HepG2 (cell line): ENCODE results near the gene SRSF2. TPM values are rescaled to one million over a fixed set of nuclear protein-coding genes. Genes with fewer than 3 reads are reported as not detected.

Experiments
- CC2D1A ChIP-seq: sonication (generic); formaldehyde crosslinking; IDR thresholded peaks from 2 replicates; pipeline ENCODE4 v1.8.1; 2023; ENCODE audit warnings: mild to moderate bottlenecking, missing genetic modification reagents
- FOSL1 ChIP-seq: sonication (generic); formaldehyde crosslinking; IDR thresholded peaks from 2 replicates; pipeline ENCODE4 v1.9.0; 2021; ENCODE audit warnings: missing genetic modification reagents, borderline replicate concordance
- HOXA7 ChIP-seq: sonication (generic); formaldehyde crosslinking; IDR thresholded peaks from 2 replicates; pipeline ENCODE4 v1.8.1; 2022; ENCODE audit warnings: mild to moderate bottlenecking, missing genetic modification reagents, moderate library complexity
- KLF13 ChIP-seq: sonication (generic); formaldehyde crosslinking; IDR thresholded peaks from 2 replicates; pipeline ENCODE4 v1.4.0; 2020; ENCODE audit warnings: mild to moderate bottlenecking, missing genetic modification reagents
- NR2F2 ChIP-seq: IDR thresholded peaks from 2 replicates; pipeline ENCODE4 v1.6.1; 2012; ENCODE audit warnings: low read depth, inconsistent platforms, borderline replicate concordance
- RFXAP ChIP-seq: sonication (generic); formaldehyde crosslinking; IDR thresholded peaks from 2 replicates; pipeline ENCODE4 v1.4.0; 2020; ENCODE audit warnings: missing genetic modification reagents, borderline replicate concordance
- SMAD1 ChIP-seq: sonication (generic); formaldehyde crosslinking; IDR thresholded peaks from 2 replicates; pipeline ENCODE4 v1.4.0; 2020; ENCODE audit warnings: missing genetic modification reagents, low read depth, mild to moderate bottlenecking, borderline replicate concordance
- STAT5B ChIP-seq: sonication (generic); formaldehyde crosslinking; IDR thresholded peaks from 2 replicates; pipeline ENCODE4 v1.4.0; 2020; ENCODE audit warnings: missing genetic modification reagents
- ZMYM4 ChIP-seq: sonication (generic); formaldehyde crosslinking; IDR thresholded peaks from 2 replicates; pipeline ENCODE4 v1.8.1; 2023; ENCODE audit warnings: mild to moderate bottlenecking, missing genetic modification reagents
- polyA plus RNA-seq, 8 experiments: library from polyadenylated mRNA; depleted of rRNA in 3 of 8; stranded (reverse) in 7 of 8; unstranded in 1 of 8; fragments of >200 nt; fragmentation: Illumina TruSeq in 4 of 8; extraction: Trizol in 4 of 8; gene quantifications; 2 replicates each; pipeline versions ENCODE4 v1.2.1 to v1.2.3, GENCODE V29; 2011 to 2016; ENCODE audit warnings: low read depth in 4 of 8, missing spikeins in 1 of 8, mixed read lengths in 1 of 8; ENCODE audit not compliant: insufficient read depth in 1 of 8
- total RNA-seq, 5 experiments: library from RNA; depleted of rRNA; stranded (reverse); fragments of >200 nt; fragmentation: Illumina TruSeq; extraction: Trizol; gene quantifications; 2 replicates each; pipeline ENCODE4 v1.2.3, GENCODE V29; 2016; ENCODE audit warnings: low read depth in 1 of 5
- TF ChIP-seq, protein P1 (sequence below): sonication (generic); formaldehyde crosslinking; IDR thresholded peaks from 2 replicates; pipeline ENCODE4 v1.4.0; 2020; ENCODE audit warnings: missing genetic modification reagents
- TF ChIP-seq, protein P2 (sequence below): sonication (generic); formaldehyde crosslinking; conservative IDR thresholded peaks from 2 replicates; pipeline ENCODE4 v1.8.0; 2022; ENCODE audit warnings: mild to moderate bottlenecking, moderate library complexity, missing genetic modification reagents
- TF ChIP-seq, protein P3 (sequence below), 2 experiments: sonication (generic) in 1 of 2; formaldehyde crosslinking in 1 of 2; IDR thresholded peaks; 2 replicates each; pipeline versions ENCODE4 v1.6.1 to v1.9.0; 2014 to 2022; ENCODE audit warnings: antibody characterized with exemption in 1 of 2, borderline replicate concordance in 1 of 2, inconsistent platforms in 1 of 2, low read depth in 1 of 2, missing genetic modification reagents in 1 of 2

The SRSF2 gene
- total and polyA plus RNA-seq, 2 of the 13 experiments (the other 11 are each of a cell fraction or from before 2014, with no cell fraction given), result 306 to 319 TPM

DNA sequence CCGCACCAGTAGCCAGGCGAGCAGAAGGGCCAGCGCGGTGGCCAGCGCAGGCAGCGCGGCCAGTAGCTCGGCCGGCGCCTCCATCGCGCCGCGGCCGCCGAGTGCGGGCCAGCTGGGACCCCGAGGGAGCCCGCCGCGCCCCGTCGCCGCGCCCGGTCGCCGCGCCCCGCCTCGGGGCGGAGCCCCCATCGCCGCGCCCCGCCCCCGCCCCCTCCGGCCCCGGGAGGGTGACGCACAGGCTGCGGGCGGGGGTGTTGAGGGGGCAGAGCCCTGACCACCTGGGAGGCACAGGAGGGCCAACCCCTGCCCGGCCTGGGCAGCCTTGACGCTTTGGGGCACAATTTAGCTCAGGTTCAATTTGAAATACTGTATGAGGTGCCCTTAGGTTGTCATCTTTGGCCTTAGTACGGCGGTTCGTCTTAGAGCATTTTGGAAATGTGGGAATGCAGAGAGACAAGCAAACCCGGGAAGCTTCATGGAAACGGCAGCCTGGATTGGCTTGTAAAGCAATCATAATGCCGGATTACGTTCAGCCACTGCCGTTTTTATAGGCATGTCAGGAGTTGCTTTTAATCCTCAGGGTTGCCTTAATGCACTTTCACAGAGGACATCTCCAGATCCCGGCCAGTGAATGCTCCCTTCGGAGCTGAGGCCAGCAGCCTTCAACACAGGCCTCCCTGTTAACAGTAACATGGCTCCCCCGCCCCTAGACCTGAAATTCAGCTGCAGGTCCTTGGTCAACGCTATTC is 26.1 kb downstream of the SRSF2 start, which contains the start of gene MXRA7 (continued):
- TF ChIP-seq, protein P1, sequence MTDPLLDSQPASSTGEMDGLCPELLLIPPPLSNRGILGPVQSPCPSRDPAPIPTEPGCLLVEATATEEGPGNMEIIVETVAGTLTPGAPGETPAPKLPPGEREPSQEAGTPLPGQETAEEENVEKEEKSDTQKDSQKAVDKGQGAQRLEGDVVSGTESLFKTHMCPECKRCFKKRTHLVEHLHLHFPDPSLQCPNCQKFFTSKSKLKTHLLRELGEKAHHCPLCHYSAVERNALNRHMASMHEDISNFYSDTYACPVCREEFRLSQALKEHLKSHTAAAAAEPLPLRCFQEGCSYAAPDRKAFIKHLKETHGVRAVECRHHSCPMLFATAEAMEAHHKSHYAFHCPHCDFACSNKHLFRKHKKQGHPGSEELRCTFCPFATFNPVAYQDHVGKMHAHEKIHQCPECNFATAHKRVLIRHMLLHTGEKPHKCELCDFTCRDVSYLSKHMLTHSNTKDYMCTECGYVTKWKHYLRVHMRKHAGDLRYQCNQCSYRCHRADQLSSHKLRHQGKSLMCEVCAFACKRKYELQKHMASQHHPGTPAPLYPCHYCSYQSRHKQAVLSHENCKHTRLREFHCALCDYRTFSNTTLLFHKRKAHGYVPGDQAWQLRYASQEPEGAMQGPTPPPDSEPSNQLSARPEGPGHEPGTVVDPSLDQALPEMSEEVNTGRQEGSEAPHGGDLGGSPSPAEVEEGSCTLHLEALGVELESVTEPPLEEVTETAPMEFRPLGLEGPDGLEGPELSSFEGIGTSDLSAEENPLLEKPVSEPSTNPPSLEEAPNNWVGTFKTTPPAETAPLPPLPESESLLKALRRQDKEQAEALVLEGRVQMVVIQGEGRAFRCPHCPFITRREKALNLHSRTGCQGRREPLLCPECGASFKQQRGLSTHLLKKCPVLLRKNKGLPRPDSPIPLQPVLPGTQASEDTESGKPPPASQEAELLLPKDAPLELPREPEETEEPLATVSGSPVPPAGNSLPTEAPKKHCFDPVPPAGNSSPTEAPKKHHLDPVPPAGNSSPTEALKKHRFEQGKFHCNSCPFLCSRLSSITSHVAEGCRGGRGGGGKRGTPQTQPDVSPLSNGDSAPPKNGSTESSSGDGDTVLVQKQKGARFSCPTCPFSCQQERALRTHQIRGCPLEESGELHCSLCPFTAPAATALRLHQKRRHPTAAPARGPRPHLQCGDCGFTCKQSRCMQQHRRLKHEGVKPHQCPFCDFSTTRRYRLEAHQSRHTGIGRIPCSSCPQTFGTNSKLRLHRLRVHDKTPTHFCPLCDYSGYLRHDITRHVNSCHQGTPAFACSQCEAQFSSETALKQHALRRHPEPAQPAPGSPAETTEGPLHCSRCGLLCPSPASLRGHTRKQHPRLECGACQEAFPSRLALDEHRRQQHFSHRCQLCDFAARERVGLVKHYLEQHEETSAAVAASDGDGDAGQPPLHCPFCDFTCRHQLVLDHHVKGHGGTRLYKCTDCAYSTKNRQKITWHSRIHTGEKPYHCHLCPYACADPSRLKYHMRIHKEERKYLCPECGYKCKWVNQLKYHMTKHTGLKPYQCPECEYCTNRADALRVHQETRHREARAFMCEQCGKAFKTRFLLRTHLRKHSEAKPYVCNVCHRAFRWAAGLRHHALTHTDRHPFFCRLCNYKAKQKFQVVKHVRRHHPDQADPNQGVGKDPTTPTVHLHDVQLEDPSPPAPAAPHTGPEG (CRISPR knock-in tag), result no peak
- no peak for TF ChIP-seq KLF13 (CRISPR knock-in tag)
- TF ChIP-seq STAT5B (CRISPR knock-in tag), result no peak
- TF ChIP-seq, protein P2, sequence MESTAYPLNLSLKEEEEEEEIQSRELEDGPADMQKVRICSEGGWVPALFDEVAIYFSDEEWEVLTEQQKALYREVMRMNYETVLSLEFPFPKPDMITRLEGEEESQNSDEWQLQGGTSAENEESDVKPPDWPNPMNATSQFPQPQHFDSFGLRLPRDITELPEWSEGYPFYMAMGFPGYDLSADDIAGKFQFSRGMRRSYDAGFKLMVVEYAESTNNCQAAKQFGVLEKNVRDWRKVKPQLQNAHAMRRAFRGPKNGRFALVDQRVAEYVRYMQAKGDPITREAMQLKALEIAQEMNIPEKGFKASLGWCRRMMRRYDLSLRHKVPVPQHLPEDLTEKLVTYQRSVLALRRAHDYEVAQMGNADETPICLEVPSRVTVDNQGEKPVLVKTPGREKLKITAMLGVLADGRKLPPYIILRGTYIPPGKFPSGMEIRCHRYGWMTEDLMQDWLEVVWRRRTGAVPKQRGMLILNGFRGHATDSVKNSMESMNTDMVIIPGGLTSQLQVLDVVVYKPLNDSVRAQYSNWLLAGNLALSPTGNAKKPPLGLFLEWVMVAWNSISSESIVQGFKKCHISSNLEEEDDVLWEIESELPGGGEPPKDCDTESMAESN (CRISPR knock-in tag), result no peak
- TF ChIP-seq CC2D1A (CRISPR knock-in tag), result no peak
- no peak for TF ChIP-seq ZMYM4
- TF ChIP-seq FOSL1, result no peak
- TF ChIP-seq SMAD1, result no peak
- TF ChIP-seq NR2F2, result no peak
- TF ChIP-seq RFXAP (CRISPR knock-in tag), result no peak
- no peak for TF ChIP-seq HOXA7 (CRISPR knock-in tag)
- TF ChIP-seq, protein P3, sequence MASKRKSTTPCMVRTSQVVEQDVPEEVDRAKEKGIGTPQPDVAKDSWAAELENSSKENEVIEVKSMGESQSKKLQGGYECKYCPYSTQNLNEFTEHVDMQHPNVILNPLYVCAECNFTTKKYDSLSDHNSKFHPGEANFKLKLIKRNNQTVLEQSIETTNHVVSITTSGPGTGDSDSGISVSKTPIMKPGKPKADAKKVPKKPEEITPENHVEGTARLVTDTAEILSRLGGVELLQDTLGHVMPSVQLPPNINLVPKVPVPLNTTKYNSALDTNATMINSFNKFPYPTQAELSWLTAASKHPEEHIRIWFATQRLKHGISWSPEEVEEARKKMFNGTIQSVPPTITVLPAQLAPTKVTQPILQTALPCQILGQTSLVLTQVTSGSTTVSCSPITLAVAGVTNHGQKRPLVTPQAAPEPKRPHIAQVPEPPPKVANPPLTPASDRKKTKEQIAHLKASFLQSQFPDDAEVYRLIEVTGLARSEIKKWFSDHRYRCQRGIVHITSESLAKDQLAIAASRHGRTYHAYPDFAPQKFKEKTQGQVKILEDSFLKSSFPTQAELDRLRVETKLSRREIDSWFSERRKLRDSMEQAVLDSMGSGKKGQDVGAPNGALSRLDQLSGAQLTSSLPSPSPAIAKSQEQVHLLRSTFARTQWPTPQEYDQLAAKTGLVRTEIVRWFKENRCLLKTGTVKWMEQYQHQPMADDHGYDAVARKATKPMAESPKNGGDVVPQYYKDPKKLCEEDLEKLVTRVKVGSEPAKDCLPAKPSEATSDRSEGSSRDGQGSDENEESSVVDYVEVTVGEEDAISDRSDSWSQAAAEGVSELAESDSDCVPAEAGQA (IDR thresholded peaks at IDR 0.05; ENCODE audit: low read depth), result no peak
- TF ChIP-seq, protein P3 (CRISPR knock-in tag; IDR thresholded peaks at IDR 0.05; ENCODE audit: borderline replicate concordance), result no peak
